GM12878 (cell line): ENCODE data around the gene LSM14B. TPM values are rescaled to one million over a fixed set of nuclear protein-coding genes. Genes with fewer than 3 reads are reported as not detected.

Source experiments
- ATAC-seq: fragments of 200-7000 bp; cut with Tn5 transposase; 3 replicates; pipeline ENCODE4 v1.9.1; 2020; ENCODE audit warnings: mild to moderate bottlenecking, moderate library complexity
- BruUV-seq: library from RNA; stranded (reverse); fragments of 400-500 nt; replicated peaks from 2 replicates; lab custom pipeline; 2021; lab: Mats Ljungman, UMichigan
- CTCF ChIA-PET: fragments of 300-600 bp; sonication (Branson Sonifier 250); formaldehyde crosslinking; extraction: SDS; loops from one replicate; lab custom pipeline; 2021; ENCODE audit warnings: inconsistent platforms; lab: Yijun Ruan, JAX
- POLR2A ChIA-PET: fragments of 350-600 bp; formaldehyde crosslinking; extraction: SDS; loops from one replicate; lab custom pipeline; 2021; ENCODE audit warnings: inconsistent platforms; lab: Charles Lee
- RAD21 ChIA-PET: fragments of 300-600 bp; sonication (Branson Sonifier 250); formaldehyde crosslinking; loops from one replicate; lab custom pipeline; 2023; ENCODE audit warnings: antibody characterized with exemption; ENCODE audit not compliant: unreplicated experiment; lab: Charles Lee
- SMC1A ChIA-PET: fragments of 300-600 bp; sonication (Branson Sonifier 250); formaldehyde crosslinking; loops from one replicate; lab custom pipeline; 2023; ENCODE audit not compliant: unreplicated experiment, uncharacterized antibody; lab: Charles Lee
- DNase-seq: peaks from one replicate; pipeline ENCODE4 v3.0.0-alpha.2; 2011; ENCODE audit warnings: low read depth, low spot score
- FAIRE-seq: peaks from 3 replicates; lab custom pipeline; 2011; peaks lifted over from hg19 to GRCh38; lab: Jason Lieb, UNC
- H2AFZ ChIP-seq: 2 replicates; pipeline ENCODE4 v1.6.0; 2011; ENCODE audit warnings: low read depth, low read length, control low read depth; ENCODE audit not compliant: control insufficient read depth
- H3K27ac ChIP-seq: 2 replicates; pipeline ENCODE4 v1.5.1; 2011; ENCODE audit warnings: control low read depth; ENCODE audit not compliant: control insufficient read depth, insufficient read depth
- H3K27me3 ChIP-seq, 2 experiments: replicated peaks in 1 of 2; 2 replicates each; pipeline versions ENCODE4 v1.6.0 to v1.6.1; 2011; ENCODE audit warnings: low read length in 1 of 2; ENCODE audit not compliant: control insufficient read depth in 2 of 2, insufficient read depth in 2 of 2
- H3K36me3 ChIP-seq, 2 experiments: 2 replicates each; pipeline ENCODE4 v1.5.1; 2011; ENCODE audit warnings: low read length in 1 of 2; ENCODE audit not compliant: control insufficient read depth in 2 of 2, insufficient read depth in 2 of 2
- H3K4me1 ChIP-seq: 2 replicates; pipeline ENCODE4 v1.6.1; 2011; ENCODE audit warnings: mild to moderate bottlenecking, low read length, moderate library complexity, mixed read lengths; ENCODE audit not compliant: control insufficient read depth, insufficient read depth
- H3K4me2 ChIP-seq: 2 replicates; pipeline ENCODE4 v1.6.0; 2011; ENCODE audit warnings: control low read depth; ENCODE audit not compliant: control insufficient read depth, insufficient read depth
- H3K4me3 ChIP-seq: fragments of 200-600 bp; sonication (generic); 2 replicates; pipeline ENCODE4 v1.5.1; 2016
- H3K79me2 ChIP-seq: 2 replicates; pipeline ENCODE4 v1.6.0; 2011; ENCODE audit warnings: low read length; ENCODE audit not compliant: control insufficient read depth, insufficient read depth
- H3K9ac ChIP-seq: 2 replicates; pipeline ENCODE4 v1.8.0; 2011; ENCODE audit warnings: low read length, control low read depth, mixed read lengths; ENCODE audit not compliant: control insufficient read depth, insufficient read depth
- H3K9me3 ChIP-seq: replicated peaks from 3 replicates; pipeline ENCODE4 v1.5.1; 2011; ENCODE audit warnings: mild to moderate bottlenecking, low read length; ENCODE audit not compliant: control insufficient read depth, insufficient read depth
- H4K20me1 ChIP-seq: 2 replicates; pipeline ENCODE4 v1.6.0; 2011; ENCODE audit not compliant: control insufficient read depth, insufficient read depth
- ASH2L ChIP-seq: fragments of 300-600, 200-600 bp; sonication (generic); IDR thresholded peaks from 2 replicates; pipeline ENCODE4 v1.6.1; 2017; ENCODE audit warnings: low read depth, mild to moderate bottlenecking, borderline replicate concordance
- CEBPB ChIP-seq, 2 experiments: fragments of 150-350 bp in 1 of 2; IDR thresholded peaks; 2 replicates each; pipeline ENCODE4 v1.6.1; 2012 to 2014; ENCODE audit warnings: low read depth in 2 of 2, low read length in 2 of 2, borderline replicate concordance in 1 of 2, inconsistent platforms in 1 of 2
- CUX1 ChIP-seq: IDR thresholded peaks from 2 replicates; pipeline ENCODE4 v1.6.1; 2012; ENCODE audit warnings: improper control_type of control experiment, low read depth, low read length; ENCODE audit not compliant: insufficient replicate concordance
- GABPA ChIP-seq: IDR thresholded peaks from 2 replicates; pipeline ENCODE4 v1.6.1; 2014; ENCODE audit warnings: antibody characterized with exemption, low read depth, mild to moderate bottlenecking, inconsistent platforms
- GATAD2B ChIP-seq: fragments of 450-650 bp; conservative IDR thresholded peaks from 2 replicates; pipeline ENCODE4 v1.6.1; 2017; ENCODE audit warnings: low read depth, mild to moderate bottlenecking, moderate library complexity
- MAX ChIP-seq: IDR thresholded peaks from 2 replicates; pipeline ENCODE4 v1.6.1; 2012; ENCODE audit warnings: low read depth, low read length, improper control_type of control experiment
- RB1 ChIP-seq: fragments of 450-650 bp; formaldehyde crosslinking; IDR thresholded peaks from 2 replicates; pipeline ENCODE4 v1.6.1; 2017; ENCODE audit warnings: mild to moderate bottlenecking, borderline replicate concordance
- RCOR1 ChIP-seq: conservative IDR thresholded peaks from 2 replicates; pipeline ENCODE4 v1.6.1; 2012; ENCODE audit warnings: low read depth, low read length, improper control_type of control experiment
- SUPT20H ChIP-seq: IDR thresholded peaks from 2 replicates; pipeline ENCODE4 v1.6.1; 2011; ENCODE audit warnings: low read depth, mild to moderate bottlenecking, low read length, moderate library complexity, borderline replicate concordance; ENCODE audit not compliant: control insufficient read depth
- WGBS: methylation state at CpG from one replicate; pipeline ENCODE4 v1.1.6; 2016; ENCODE audit warnings: low lambda C conversion rate; ENCODE audit not compliant: insufficient replicate concordance, insufficient coverage; ENCODE audit errors: missing lambda C conversion rate; 5-methylcytosine and 5-hydroxymethylcytosine counted together
- in situ Hi-C: fragments of 300-500 bp; cut with MboI; formaldehyde crosslinking; loops from 9 replicates; pipeline ENCODE4 v1.14.3; 2018; ENCODE audit warnings: mixed read lengths
- intact Hi-C: fragments of 100-400 bp; cut with micrococcal nuclease; formaldehyde crosslinking; loops from one replicate; pipeline ENCODE4 v1.14.2; 2022; ENCODE audit not compliant: unreplicated experiment
- polyA plus RNA-seq, 11 experiments: library from polyadenylated mRNA; depleted of rRNA in 4 of 11; unstranded in 6 of 11; stranded (reverse) in 5 of 11; fragments of >200 nt; fragmentation: Nextera tagmentation in 4 of 11; fragmentation: Illumina TruSeq in 1 of 11; extraction: Ambion mirVana in 4 of 11; extraction: Trizol in 1 of 11; gene quantifications; 1 replicate in 1 of 11; 2 replicates in 10 of 11; pipeline versions ENCODE4 v1.2.1 to v1.2.3, GENCODE V29; 2011 to 2016; ENCODE audit warnings: inconsistent platforms in 2 of 11, missing spikeins in 2 of 11, low read depth in 1 of 11
- total RNA-seq, 4 experiments: library from RNA; depleted of rRNA in 3 of 4; stranded (reverse); fragments of >200 nt in 3 of 4; fragmentation: Illumina TruSeq in 1 of 4; extraction: Trizol in 1 of 4; gene quantifications; 2 replicates each; pipeline versions ENCODE4 v1.2.1 to v1.2.3, GENCODE V29; 2013 to 2021
- TF ChIP-seq, protein P1 (sequence below): IDR thresholded peaks from 2 replicates; pipeline ENCODE4 v1.6.1; 2011; ENCODE audit warnings: low read depth, low read length, improper control_type of control experiment, borderline replicate concordance

The LSM14B gene
- total and polyA plus RNA-seq, 10 of the 15 experiments (the other 5 are each of a cell fraction or from before 2014, with no cell fraction given), result 0.56 to 34.3 (median 15.6) TPM

GRCh38 chr20:62147125-62147524, 24.9 kb downstream of the LSM14B start:
- Histone ChIP-seq H3K4me1 (peaks cover 4% of the 10 kb centered on the region; the same call in 1 of the 2 replicates), H3K27me3 (no peaks in the 10 kb centered on the region), H3K27ac (no peak overlapping the region), H3K4me2 (no peak overlapping the region), H3K79me2 (peaks cover 53% of the 10 kb centered on the region), H3K36me3 (peaks cover 0 to 2% of the 10 kb centered on the region in 2 experiments; a peak in 3 of 4 replicates), H3K9ac (no peak overlapping the region; the same call in 1 of the 2 replicates), H3K4me3 (no peak overlapping the region), H3K9me3 (no peaks in the 10 kb centered on the region; the same call in 2 of the 3 replicates), H4K20me1 (no peaks in the 10 kb centered on the region; the same call in 1 of the 2 replicates), H2AFZ (no peak overlapping the region)
- no peak for ATAC-seq
- TF ChIP-seq GABPA (no peak), CUX1 (no peak), CEBPB (IDR thresholded peaks at IDR 0.05; ENCODE audit: borderline replicate concordance in 1 of 2, low read depth in 2 of 2, low read length in 2 of 2) (no peak), GATAD2B (no peak), RB1 (no peak), MAX (no peak), SUPT20H (no peak), ASH2L (no peak), RCOR1 (no peak)
- TF ChIP-seq, protein P1, sequence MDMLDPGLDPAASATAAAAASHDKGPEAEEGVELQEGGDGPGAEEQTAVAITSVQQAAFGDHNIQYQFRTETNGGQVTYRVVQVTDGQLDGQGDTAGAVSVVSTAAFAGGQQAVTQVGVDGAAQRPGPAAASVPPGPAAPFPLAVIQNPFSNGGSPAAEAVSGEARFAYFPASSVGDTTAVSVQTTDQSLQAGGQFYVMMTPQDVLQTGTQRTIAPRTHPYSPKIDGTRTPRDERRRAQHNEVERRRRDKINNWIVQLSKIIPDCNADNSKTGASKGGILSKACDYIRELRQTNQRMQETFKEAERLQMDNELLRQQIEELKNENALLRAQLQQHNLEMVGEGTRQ, result no peak
- intact Hi-C loops, result no loop called here
- POLR2A ChIA-PET, result no interaction called here
- SMC1A ChIA-PET, result no interaction called here
- in situ Hi-C loops, result no loop called here
- no peak for FAIRE-seq
- no TSS peak for BruUV-seq
- CTCF ChIA-PET, result no interaction called here
- RAD21 ChIA-PET, result interaction anchor here (1.2 kb wide), 1 partner anchor 136 kb away, joined by 4 read pairs; no protein-coding TSS in a partner anchor
- no peak for DNase-seq
- WGBS, result 97% methylated on average over 6 of the region's 6 CpGs
